ENCODE measurements around the gene DGKH.

Gene DGKH

DNA sequence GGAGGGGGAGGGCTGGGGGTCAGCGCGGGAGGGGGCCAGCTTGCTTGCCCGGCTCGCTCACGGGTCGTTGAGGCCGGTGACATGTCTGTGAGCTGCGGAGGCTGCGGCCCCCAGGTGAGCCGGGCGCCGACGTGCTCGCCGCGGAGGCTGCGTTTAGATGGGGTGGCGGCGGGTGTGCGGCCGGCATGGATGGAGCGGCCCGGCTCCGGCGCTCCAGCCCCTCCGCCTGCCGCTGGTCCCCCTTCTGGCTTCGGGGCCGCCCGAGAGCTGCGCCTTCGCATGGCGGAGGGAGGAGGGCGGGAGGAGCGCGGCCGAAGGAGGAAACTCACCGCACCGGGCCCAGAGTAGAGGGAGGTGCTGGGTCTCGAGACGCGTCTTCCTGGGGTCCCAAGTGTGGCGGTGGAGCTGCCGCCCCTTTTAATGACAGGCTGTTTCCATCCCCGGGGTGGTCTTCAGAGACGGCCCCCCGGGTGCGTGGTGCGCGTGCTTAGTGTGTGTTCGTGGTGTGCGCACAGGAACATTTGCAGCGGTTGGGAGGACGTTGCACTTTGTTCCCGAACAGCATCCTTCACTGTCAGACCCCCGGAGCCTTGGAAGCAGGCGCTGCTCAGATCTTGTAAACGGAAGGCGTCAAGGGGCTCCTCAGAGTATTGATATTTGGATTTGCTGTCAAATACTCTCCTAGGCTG is 223.8 kb downstream of the DGKH start, which contains the start of gene AKAP11:
Gene AKAP11, plus strand, starts transcription at position 38 of the 689 bp plus-strand sequence. CDS start 14,197 bp downstream, outside the sequence.
- peak; percentile 14 to 29 for DNase-seq (ENCODE audit: extremely low read depth in 1 of 2, low read depth in 1 of 2)

DNA sequence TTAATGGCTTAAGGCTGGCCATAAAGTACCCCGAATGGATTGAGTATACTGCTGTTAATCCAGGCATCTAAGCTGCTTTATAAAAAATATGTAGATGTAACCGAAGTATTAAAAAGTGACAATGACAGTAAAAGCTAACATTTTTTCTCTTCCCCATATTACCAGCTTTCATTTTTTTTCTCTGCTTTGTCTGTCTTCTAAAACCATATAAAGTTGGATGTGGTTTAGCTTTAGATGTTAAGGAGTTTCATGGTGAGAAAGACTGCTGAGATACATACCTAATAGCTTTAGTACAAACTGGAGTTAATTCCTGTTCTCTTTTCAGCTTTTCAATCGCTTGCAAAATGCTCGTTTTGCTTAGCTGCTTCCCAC is 224.3 kb downstream of the DGKH start:
- no peak for DNase-seq (ENCODE audit: extremely low read depth in 1 of 2, low read depth in 1 of 2)

DNA sequence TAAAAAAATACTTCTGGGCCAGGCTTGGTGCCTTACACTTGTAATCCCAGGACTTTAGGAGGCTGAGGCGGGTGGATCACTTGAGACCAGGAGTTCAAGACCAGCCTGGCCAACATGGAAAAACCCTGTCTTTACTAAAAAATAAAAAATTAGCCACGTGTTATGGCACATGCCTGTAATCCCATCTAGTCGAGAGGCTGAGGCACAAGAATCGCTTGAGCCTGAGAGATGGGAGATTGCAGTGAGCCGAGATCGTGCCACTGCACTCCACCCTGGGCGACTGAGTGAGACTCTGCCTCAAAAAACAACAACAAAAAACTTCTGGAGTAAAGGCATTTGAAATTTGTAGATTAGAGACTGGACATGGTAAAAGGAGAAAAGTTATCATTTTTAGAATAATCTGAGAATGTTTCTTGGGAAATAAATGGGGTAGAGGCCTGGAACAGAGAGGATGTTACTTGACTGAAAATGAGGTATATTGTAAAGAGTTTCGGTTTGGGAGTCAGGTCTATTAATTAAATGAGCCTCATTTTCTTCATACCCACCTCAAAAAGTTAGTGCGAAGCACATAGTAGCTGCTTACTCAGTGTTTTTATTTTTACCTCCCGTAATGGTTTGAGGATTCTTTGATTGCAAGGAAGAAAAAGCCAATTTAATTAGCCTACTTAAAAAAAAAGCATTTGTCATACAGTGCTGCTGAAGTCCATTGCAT is 226.1 kb downstream of the DGKH start:
- DNase-seq (ENCODE audit: extremely low read depth in 1 of 2, low read depth in 1 of 2) = no peak

- no peak for DNase-seq (ENCODE audit: extremely low read depth in 1 of 2, low read depth in 1 of 2)
Observed at GRCh38 chr13:42275098-42275471, 226.6 kb downstream of the DGKH start.

DNA sequence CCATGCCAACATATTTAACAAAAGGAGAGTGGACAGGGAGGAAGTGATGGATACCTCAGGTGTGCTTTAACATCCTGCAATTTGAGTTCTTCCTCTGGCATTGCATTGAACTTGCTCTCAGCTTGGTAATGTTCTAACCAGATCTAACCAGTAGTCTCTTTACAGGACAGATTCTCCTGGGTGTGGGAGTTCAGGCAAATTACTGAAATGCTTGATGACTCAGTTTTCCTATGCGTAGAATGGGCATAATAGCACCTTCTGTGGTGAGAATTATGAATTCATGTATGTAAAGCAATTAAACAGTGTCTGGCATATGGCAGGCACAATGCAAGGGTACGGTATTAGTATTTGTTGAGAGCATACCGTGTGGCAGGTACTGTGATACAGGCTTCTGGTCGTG is 227.1 kb downstream of the DGKH start:
- no peak for DNase-seq (ENCODE audit: extremely low read depth in 1 of 2, low read depth in 1 of 2)

DNA sequence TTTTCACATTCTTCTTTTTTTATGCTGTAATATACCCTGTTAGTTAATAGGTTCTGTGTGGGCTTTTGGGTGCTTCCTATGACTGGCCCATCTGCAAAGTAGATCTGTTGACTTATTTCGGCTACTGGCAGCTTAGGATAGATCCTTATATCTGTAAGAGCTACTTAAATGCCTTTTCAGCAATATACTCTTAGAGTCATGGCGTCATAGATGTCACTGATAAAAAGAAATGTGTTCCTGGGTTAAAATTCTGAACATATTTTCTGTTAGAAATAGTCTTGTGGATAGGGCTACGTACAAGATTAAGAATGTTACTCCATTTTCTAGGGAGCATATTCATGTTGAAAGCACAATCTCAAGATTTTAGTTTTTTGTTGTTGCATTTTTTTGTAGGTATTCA is 228.2 kb downstream of the DGKH start:
- no peak for DNase-seq (ENCODE audit: extremely low read depth in 1 of 2, low read depth in 1 of 2)

DNA sequence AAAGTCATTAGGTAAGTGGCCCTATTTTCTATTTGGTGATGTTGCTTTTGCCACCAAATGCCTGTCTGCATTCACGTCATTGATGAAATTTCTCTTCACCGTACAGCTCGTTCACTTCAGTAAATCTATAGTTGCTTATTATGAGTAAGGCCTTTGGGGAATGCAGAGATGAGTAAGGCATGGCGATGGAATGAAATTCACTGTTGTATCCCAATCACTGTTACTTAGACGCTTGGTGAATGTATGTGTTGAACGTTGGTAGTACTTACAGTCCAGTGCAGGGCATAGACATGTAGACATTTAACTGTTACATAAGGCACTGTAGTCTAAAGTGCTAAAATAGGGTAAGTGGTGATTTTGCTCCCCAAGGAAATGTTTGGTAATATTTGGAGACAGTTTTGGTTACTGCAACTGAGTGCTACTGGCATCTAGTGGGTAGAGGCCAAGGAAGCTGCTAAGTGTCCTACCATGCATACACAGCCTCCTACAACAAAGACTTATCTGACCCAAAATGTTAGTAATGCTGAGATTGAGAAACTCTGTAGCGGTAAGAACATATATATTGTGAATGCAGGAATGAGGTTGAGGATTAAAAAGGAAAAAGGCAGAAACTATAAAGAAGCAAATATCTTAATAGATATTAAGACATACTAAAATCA is 229.3 kb downstream of the DGKH start:
- DNase-seq (ENCODE audit: extremely low read depth in 1 of 2, low read depth in 1 of 2) = no peak

GRCh38 chr13:42279080-42279479 is 230.6 kb downstream of the DGKH start:
- DNase-seq (ENCODE audit: extremely low read depth in 1 of 2, low read depth in 1 of 2) = no peak

- no peak for DNase-seq (ENCODE audit: extremely low read depth in 1 of 2, low read depth in 1 of 2)
Observed at GRCh38 chr13:42279986-42280385, 231.5 kb downstream of the DGKH start.

- DNase-seq (ENCODE audit: extremely low read depth in 1 of 2, low read depth in 1 of 2) = no peak
Observed at GRCh38 chr13:42280537-42280936, 232.1 kb downstream of the DGKH start.

DNA sequence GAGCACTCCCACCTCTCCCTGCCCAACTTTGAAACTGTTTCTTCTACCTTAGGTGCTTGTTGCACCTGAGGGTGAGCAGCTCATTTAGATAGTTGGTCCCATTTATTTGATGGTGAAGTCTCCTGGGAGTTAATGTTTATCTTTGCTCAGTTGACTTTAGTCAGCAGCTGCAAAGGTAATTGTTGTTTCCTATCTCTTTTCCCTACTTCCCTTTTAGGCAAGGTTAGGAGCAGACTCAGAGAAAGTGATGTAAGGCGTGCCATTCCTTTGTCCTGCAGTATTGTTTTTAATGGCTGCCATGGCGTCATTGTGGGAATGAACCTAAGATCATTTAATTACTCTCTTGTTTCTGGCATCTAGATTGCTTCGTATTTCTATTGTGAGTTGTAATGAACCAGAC is 235.1 kb downstream of the DGKH start:
- no peak for DNase-seq (ENCODE audit: extremely low read depth in 1 of 2, low read depth in 1 of 2)

- no peak for DNase-seq (ENCODE audit: extremely low read depth in 1 of 2, low read depth in 1 of 2)
Observed at GRCh38 chr13:42284068-42284467, 235.6 kb downstream of the DGKH start.
